ENCODE data around the gene AK4. TPM values are rescaled to one million over a fixed set of nuclear protein-coding genes. Genes with fewer than 3 reads are reported as not detected.

Gene AK4
- total RNA-seq, 1 donor from 2014 or later: 163 TPM

GRCh38 chr1:65260851-65261473 lies 113.0 kb downstream of the AK4 start:
- DNase-seq (ENCODE audit: low spot score): no peak
- intact Hi-C loops (cut with DNase I): no loop called here

- no peak for DNase-seq (ENCODE audit: low spot score)
- intact Hi-C loops (cut with DNase I): no loop called here
These were observed 115.3 kb downstream of the AK4 start for GRCh38 chr1:65263286-65263685.

- intact Hi-C loops (cut with DNase I): no loop called here
- no peak for DNase-seq (ENCODE audit: low spot score)
These were observed 116.4 kb downstream of the AK4 start for GRCh38 chr1:65264197-65264929.

GRCh38 chr1:65265296-65265650 lies 117.3 kb downstream of the AK4 start:
- intact Hi-C loops (cut with DNase I): loop anchor here (5.0 kb wide), 1 partner anchor 42 kb away; the partner anchor contains the start of gene DNAJC6
- no peak for DNase-seq (ENCODE audit: low spot score)

- intact Hi-C loops (cut with DNase I): loop anchor here (5.0 kb wide), 1 partner anchor 42 kb away; the partner anchor contains the start of gene DNAJC6
- DNase-seq (ENCODE audit: low spot score): no peak
These were observed 117.8 kb downstream of the AK4 start for GRCh38 chr1:65265651-65266351.

DNA sequence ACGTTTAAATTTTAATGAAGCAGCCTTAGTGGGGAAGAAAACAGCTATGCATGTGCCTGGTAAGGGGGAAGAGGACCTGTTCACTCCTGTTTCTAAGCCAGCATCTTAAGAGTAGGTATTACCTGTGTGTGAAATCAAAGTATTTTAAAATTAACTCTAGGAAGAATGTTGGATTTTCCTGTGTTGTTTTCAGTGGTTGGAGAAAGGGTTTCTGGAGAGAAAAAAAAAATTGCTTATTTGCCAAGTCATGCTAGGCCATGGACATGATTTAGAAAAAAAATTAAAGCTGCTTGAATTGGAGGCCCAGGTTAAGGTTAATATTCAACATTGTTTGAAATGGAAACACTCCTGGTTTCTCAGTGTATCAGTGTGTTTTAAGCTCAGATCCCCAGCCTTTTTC lies 118.5 kb downstream of the AK4 start:
- intact Hi-C loops (cut with DNase I): loop anchor here (5.0 kb wide), 1 partner anchor 41 kb away; the partner anchor contains the start of gene DNAJC6
- no peak for DNase-seq (ENCODE audit: low spot score)

- no peak for DNase-seq (ENCODE audit: low spot score)
- intact Hi-C loops (cut with DNase I): loop anchor here (5.0 kb wide), 1 partner anchor 40 kb away; the partner anchor contains the start of gene DNAJC6
These were observed 119.3 kb downstream of the AK4 start for GRCh38 chr1:65267271-65267670.

GRCh38 chr1:65267683-65268082 lies 119.7 kb downstream of the AK4 start:
- no peak for DNase-seq (ENCODE audit: low spot score)
- intact Hi-C loops (cut with DNase I): loop anchor here (5.0 kb wide), 1 partner anchor 40 kb away; the partner anchor contains the start of gene DNAJC6

GRCh38 chr1:65269612-65270011 lies 121.6 kb downstream of the AK4 start:
- DNase-seq (ENCODE audit: low spot score): no peak
- intact Hi-C loops (cut with DNase I): loop anchor here (5.0 kb wide), 1 partner anchor 38 kb away; the partner anchor contains the start of gene DNAJC6

DNA sequence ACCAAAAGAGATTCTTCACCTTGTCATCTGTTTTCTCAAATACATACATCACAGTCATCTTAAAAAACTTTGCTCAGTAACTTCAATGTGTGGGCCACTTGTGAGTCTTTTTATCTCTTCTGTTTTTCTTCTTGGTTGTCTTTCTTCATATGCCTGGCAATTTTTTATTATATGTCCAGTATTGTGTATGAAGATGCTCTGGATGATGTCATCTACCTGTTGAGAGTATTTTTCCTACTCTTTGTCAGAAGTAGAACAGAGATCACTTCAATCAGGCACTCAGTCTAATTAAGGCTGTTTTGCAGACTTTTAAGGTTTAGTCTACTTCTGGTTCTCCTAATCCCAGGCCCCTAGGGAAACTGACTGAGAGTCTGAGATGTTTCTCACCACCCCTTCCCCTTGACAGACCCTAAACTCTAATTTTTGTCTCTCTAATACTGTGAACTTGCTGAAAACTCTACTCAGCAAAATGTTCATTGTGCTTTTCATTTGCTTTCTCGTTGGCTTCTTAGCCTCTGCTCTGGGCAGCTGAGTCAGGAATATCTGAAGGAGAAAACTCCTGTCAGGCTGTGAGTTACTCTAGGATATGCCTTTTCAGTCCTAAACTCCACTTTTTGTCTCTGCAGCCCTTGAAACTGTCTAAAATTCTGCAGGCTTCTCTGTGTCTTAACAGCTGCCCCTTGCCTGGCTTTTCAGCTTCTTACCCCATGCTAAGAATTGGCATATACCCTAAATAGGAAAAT lies 128.4 kb downstream of the AK4 start:
- intact Hi-C loops (cut with DNase I): no loop called here
- DNase-seq (ENCODE audit: low spot score): no peak

GRCh38 chr1:65277605-65278347 lies 129.8 kb downstream of the AK4 start:
- intact Hi-C loops (cut with DNase I): no loop called here
- no peak for DNase-seq (ENCODE audit: low spot score)

- intact Hi-C loops (cut with DNase I): no loop called here
- no peak for DNase-seq (ENCODE audit: low spot score)
These were observed 130.5 kb downstream of the AK4 start for GRCh38 chr1:65278376-65279069.

DNA sequence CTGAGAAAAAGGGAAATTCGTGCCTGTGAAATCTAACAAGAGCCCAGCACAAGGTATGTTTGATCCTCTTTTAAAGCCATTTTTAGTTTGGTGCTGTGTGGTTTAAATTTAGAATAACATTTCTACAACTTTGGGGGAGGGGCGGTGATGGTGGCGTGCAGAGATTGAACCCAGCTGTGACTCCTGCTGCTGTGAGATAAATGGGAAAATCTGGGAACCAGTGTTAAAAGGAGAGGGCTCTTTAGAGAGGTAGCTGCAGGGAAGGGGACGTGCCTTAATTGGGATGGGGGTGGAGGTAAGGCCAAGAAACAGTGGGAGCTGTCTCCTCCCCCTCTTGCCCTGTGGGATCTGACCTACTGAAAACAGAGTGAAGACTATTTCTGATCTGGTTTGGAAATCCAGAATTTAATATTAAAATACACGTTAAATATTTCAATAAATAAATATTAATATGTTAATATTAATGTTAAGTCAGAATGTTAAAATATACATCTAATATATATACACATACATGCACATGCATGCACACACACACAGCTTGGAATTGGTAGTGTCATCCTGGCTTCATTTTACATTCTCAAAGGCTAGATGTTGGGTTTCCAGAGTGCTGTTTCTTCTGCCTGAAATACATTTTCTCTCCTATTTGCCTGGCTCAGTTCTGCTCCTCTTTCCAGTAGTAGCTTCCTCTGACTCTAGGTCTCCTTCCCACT lies 131.2 kb downstream of the AK4 start:
- DNase-seq (ENCODE audit: low spot score): no peak
- intact Hi-C loops (cut with DNase I): no loop called here

Other genes with a start within 250 kb of the AK4 start
- 76.4 TPM for gene JAK1, start 181.7 kb upstream of the AK4 start, total RNA-seq
- gene DNAJC6, start 161.3 kb downstream of the AK4 start, total RNA-seq: 6.5 TPM

Data from cardiac septum (tissue), 1 donor.